ENCODE measurements around the gene MTAP. TPM values are rescaled to one million over a fixed set of nuclear protein-coding genes. Genes with fewer than 3 reads are reported as not detected.

The MTAP gene
- polyA plus RNA-seq, 3 donors, result 7.4 to 11.3 (median 7.8) TPM

DNA sequence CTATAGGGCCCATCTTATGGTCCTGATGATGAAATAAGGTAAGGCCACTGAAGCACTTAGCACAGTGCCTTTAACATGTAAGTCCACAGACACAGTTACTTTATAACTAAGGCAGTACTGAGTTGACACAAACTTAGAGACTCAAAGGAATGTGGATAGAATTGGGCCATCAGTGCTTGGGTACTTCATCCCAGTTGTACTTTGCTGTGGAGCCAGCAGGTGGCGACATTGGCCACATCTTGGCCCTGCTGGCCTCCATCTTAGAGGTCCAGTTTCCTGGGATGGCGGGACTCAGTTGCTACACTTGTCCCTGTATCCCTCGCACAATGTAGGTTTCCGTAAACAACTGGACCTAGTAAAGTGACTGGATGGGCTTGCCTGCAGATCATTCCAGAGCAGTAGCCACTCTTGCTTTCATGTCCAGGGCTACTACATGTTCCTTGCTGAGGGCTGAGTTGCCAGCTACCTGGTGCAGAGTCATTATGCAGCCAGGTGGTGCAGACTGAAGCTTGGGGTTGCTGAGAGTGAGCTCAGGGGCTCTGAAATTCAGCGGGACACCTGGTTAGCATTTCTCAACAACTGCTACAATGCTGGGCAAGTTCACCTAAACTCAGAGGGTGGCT, 10.6 kb downstream of the MTAP start:
- H3K27me3 ChIP-seq (ENCODE audit: control insufficient read depth in 2 of 2, insufficient read depth in 2 of 2, low read length in 2 of 2), result no peaks in the 10 kb centered on the region
- peak; percentile 49 to 70 (median 69) for DNase-seq
- H3K9ac ChIP-seq (ENCODE audit: insufficient read depth, low read length, poor library complexity, severe bottlenecking), result no peak overlapping the region
- intact Hi-C loops (cut with micrococcal nuclease), result loop anchor here (5.0 to 10.0 kb wide), 5 partner anchors 154 to 639 kb away; partner anchors contain the start of gene CDKN2B (in 1 of the 2)
- WGBS (ENCODE audit: insufficient coverage), result 71% methylated on average over 5 of the region's 5 CpGs
- Mint-ChIP-seq H3K4me3 (no peak overlapping the region), H3K9me3 (peaks cover 0 to 1% (median 0%) of the 10 kb centered on the region in 7 donors), H3K27me3 (ENCODE audit: low read depth in 3 of 3) (no peaks in the 10 kb centered on the region), H3K4me1 (peaks cover 31% of the 10 kb centered on the region), H3K36me3 (peaks cover 46 to 49% of the 10 kb centered on the region in 2 donors), H3K27ac (peak overlapping the region in 3 of 7 donors; percentile 15 to 72 (median 30))
- peak; percentile 86 for TF ChIP-seq CTCF (IDR thresholded peaks at IDR 0.05)
- H3K36me3 ChIP-seq (replicated peaks in 1 of 2; ENCODE audit: control insufficient read depth in 1 of 2, insufficient read depth in 2 of 2, low read length in 2 of 2), result peaks cover 25 to 57% of the 10 kb centered on the region in 2 donors
- H3K27ac ChIP-seq (ENCODE audit: low read depth in 1 of 2, low read length in 2 of 2), result no peak overlapping the region
- peaks cover 28 to 34% of the 10 kb centered on the region in 2 donors for H3K4me1 ChIP-seq (ENCODE audit: control insufficient read depth in 1 of 2, insufficient read depth in 2 of 2, low read length in 2 of 2)
- H3K79me2 ChIP-seq (ENCODE audit: insufficient read depth, low read length), result peaks cover 38% of the 10 kb centered on the region
- H3K4me3 ChIP-seq (replicated peaks in 1 of 3; ENCODE audit: low read depth in 2 of 3, low read length in 3 of 3), result no peak overlapping the region
- H4K20me1 ChIP-seq (ENCODE audit: insufficient read depth, low read length), result peaks cover 5% of the 10 kb centered on the region
- no peak overlapping the region for H3K4me2 ChIP-seq (replicated peaks; ENCODE audit: extremely low read depth, low read length, poor library complexity, severe bottlenecking)
- H3K9me3 ChIP-seq (replicated peaks in 1 of 2; ENCODE audit: control insufficient read depth in 1 of 2, insufficient read depth in 1 of 2, low read length in 2 of 2), result no peaks in the 10 kb centered on the region
- H2AFZ ChIP-seq (ENCODE audit: insufficient read depth, low read depth, low read length, poor library complexity, severe bottlenecking), result peak overlapping the region; percentile 26

- peaks cover 5% of the 10 kb centered on the region for H4K20me1 ChIP-seq (ENCODE audit: insufficient read depth, low read length)
- no peaks in the 10 kb centered on the region for H3K27me3 Mint-ChIP-seq (ENCODE audit: low read depth in 3 of 3)
- peaks cover 38% of the 10 kb centered on the region for H3K79me2 ChIP-seq (ENCODE audit: insufficient read depth, low read length)
- no peak overlapping the region for H3K4me3 Mint-ChIP-seq
- no peak overlapping the region for H3K9ac ChIP-seq (ENCODE audit: insufficient read depth, low read length, poor library complexity, severe bottlenecking)
- 89% methylated on average over 2 of the region's 8 CpGs for WGBS (ENCODE audit: insufficient coverage)
- H3K4me3 ChIP-seq (replicated peaks in 1 of 3; ENCODE audit: low read depth in 2 of 3, low read length in 3 of 3), result no peak overlapping the region
- peak; percentile 80 to 91 (median 90) for DNase-seq
- H2AFZ ChIP-seq (ENCODE audit: insufficient read depth, low read depth, low read length, poor library complexity, severe bottlenecking), result peak overlapping the region; percentile 26
- H3K27ac ChIP-seq (ENCODE audit: low read depth in 1 of 2, low read length in 2 of 2), result peak overlapping the region in 1 of 2 donors; percentile 15
- H3K4me2 ChIP-seq (replicated peaks; ENCODE audit: extremely low read depth, low read length, poor library complexity, severe bottlenecking), result peak overlapping the region; percentile 1
- peaks cover 49 to 50% of the 10 kb centered on the region in 2 donors for H3K36me3 Mint-ChIP-seq
- TF ChIP-seq CTCF (IDR thresholded peaks at IDR 0.05), result peak; percentile 62
- peak overlapping the region in 6 of 7 donors; percentile 40 to 85 (median 72) for H3K27ac Mint-ChIP-seq
- no peaks in the 10 kb centered on the region for H3K9me3 ChIP-seq (replicated peaks in 1 of 2; ENCODE audit: control insufficient read depth in 1 of 2, insufficient read depth in 1 of 2, low read length in 2 of 2)
- peaks cover 0 to 2% (median 0%) of the 10 kb centered on the region in 7 donors for H3K9me3 Mint-ChIP-seq
- H3K36me3 ChIP-seq (replicated peaks in 1 of 2; ENCODE audit: control insufficient read depth in 1 of 2, insufficient read depth in 2 of 2, low read length in 2 of 2), result peaks cover 30 to 58% of the 10 kb centered on the region in 2 donors
- peaks cover 31% of the 10 kb centered on the region for H3K4me1 Mint-ChIP-seq
- intact Hi-C loops (cut with micrococcal nuclease), result loop anchor here (5.0 to 10.0 kb wide), 5 partner anchors 153 to 638 kb away; partner anchors contain the start of gene CDKN2B (in 1 of the 2)
- H3K27me3 ChIP-seq (ENCODE audit: control insufficient read depth in 2 of 2, insufficient read depth in 2 of 2, low read length in 2 of 2), result no peaks in the 10 kb centered on the region
- H3K4me1 ChIP-seq (ENCODE audit: control insufficient read depth in 1 of 2, insufficient read depth in 2 of 2, low read length in 2 of 2), result peaks cover 28 to 34% of the 10 kb centered on the region in 2 donors
Measured at GRCh38 chr9:21813575-21814473, 11.4 kb downstream of the MTAP start.
